Choroid plexus epithelial cell (primary cell): ENCODE results near the gene AIF1.
A peak's percentile ranks its signal among the peaks of the same experiment; 100 is the strongest.

ENCODE experiments used
- DNase-seq: peaks from one replicate; pipeline ENCODE4 v3.0.0-alpha.2; 2010; ENCODE audit warnings: low read depth
- H3K4me3 ChIP-seq: 2 replicates; pipeline ENCODE4 v1.5.1; 2011; ENCODE audit warnings: low read depth, mild to moderate bottlenecking, control low read depth, low read length, moderate library complexity
- CTCF ChIP-seq: conservative IDR thresholded peaks from 2 replicates; pipeline ENCODE4 v1.5.1; 2011; ENCODE audit warnings: low read depth, mild to moderate bottlenecking, control low read depth, inconsistent platforms, low read length, moderate library complexity

The AIF1 gene

GRCh38 chr6:31663126-31663960, 48.3 kb downstream of the AIF1 start:
- DNase-seq: peak; percentile 22
- peak overlapping the region; percentile 98 for H3K4me3 ChIP-seq
- no peak for TF ChIP-seq CTCF

DNA sequence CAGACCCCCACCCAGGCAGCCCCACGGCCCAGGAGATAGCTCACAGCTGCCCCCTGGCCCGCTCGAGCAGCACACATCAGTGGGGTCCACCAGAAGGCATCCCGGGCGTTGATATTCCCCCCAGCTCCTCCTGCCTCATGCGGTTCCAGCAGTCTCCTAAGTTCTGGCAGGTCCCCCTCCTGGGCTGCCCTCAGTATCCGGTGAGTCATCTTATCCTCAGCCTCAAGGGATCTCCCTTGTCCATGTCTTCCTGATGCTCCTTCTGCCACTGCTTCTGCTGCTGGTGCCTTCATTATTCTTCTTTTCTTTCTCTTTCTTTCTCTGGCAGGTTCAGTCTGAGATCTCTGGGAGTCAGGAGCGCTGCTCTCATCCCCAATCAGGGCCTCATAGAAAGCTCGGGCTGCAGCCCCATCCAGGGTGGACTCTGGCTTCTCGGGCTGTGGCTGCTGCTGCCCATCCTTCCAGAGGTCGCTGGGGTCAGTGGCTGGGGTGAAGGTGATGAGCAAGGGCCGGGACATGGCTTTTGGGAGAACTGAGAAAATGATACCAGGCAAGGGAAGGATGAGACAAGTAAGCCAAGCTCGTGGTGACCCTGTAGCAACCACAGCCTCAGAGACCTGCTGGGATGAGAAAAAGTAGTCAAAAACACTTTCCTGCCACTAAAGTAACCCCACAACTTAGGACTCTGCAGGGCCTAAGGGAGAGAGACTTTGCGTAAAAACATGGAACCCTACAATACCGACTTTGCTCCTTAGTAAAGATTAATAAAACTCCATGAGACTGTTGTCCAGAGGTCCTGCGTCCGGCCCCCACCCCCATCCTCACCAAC, 49.1 kb downstream of the AIF1 start:
- no peak for TF ChIP-seq CTCF
- DNase-seq: peak; percentile 78
- peak overlapping the region; percentile 98 for H3K4me3 ChIP-seq

DNA sequence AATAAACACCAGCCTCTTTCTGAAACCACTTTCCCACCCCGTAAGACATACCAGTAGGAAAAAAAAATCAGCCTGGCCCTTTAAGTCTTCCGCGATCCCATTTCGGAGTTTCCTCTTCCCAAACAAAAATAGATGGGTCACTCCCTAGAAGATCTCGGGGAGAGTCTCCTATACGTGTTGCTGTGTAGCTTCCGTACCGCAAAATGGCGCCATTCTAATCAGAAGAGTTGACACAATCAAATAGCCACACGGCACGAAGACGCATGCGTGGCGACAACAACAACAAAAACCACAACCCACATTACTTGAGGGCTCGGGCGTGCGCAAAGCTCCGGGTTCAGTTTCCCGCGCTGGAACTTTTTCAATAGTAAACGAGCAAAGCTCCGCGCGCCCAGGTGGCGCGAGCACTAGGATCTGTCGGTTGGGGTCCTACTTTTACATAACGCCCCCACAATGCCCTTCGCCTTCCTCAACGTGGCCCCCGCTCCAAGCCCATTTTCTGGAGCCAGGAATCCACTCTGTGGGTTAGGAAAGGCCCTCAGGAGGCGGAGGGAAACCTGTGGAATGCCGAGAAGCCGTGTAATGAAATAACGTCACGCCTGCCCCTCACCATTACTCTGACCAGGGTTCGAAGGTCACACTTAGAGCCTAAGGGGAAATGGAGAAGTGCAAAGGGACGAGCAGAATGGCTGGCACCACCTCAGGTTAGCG, 49.9 kb downstream of the AIF1 start, which contains the start of gene GPANK1:
Gene GPANK1 (minus strand): TSS at position 208 of the 711 bp plus-strand sequence. CDS start 519 bp downstream, outside the sequence.
- DNase-seq: peak; percentile 97
- TF ChIP-seq CTCF: no peak
- peak within 1 kb of the TSS; percentile 98 for H3K4me3 ChIP-seq

DNA sequence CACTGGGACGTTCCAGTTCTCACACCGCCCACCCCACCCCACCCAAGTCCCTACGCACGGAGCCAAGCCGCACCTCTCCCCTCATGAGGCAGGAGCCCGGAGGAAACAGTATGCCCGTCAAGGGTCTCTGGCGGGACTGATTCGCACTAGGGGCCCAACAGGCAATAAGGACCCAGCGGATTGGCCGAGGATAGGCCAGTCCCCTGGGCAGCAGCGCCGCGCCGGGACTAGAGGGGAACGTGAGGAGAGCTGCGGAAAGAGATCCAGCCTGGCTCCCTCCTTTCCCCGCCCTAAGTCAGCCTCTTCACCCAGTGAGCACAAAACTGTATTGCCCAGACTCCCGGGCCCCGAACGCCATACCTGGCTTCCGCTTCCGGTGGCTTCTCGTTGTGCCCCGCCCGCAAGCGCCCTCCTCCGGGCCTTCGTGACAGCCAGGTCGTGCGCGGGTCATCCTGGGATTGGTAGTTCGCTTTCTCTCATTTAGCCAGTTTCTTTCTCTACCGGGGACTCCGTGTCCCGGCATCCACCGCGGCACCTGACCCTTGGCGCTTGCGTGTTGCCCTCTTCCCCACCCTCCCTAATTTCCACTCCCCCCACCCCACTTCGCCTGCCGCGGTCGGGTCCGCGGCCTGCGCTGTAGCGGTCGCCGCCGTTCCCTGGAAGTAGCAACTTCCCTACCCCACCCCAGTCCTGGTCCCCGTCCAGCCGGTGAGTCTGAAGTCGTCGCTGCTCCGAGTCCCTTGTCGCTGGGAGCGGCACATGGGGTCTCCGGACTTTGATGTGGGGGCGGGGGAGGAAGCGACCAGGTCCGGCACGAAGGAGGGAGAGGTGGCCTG, 50.7 kb downstream of the AIF1 start, which contains the start of gene CSNK2B:
Gene CSNK2B (plus strand): TSS at position 580 of the 836 bp plus-strand sequence. CDS start 752 bp downstream, outside the sequence.
- peak; percentile 5 for TF ChIP-seq CTCF
- peak; percentile 98 for DNase-seq
- peak within 1 kb of the TSS; percentile 98 for H3K4me3 ChIP-seq

GRCh38 chr6:31666337-31666965, 51.4 kb downstream of the AIF1 start:
- peak; percentile 39 for DNase-seq
- no peak for TF ChIP-seq CTCF
- H3K4me3 ChIP-seq: peak overlapping the region; percentile 98
